ENCODE data around the gene WNT5A.

Gene WNT5A

DNA sequence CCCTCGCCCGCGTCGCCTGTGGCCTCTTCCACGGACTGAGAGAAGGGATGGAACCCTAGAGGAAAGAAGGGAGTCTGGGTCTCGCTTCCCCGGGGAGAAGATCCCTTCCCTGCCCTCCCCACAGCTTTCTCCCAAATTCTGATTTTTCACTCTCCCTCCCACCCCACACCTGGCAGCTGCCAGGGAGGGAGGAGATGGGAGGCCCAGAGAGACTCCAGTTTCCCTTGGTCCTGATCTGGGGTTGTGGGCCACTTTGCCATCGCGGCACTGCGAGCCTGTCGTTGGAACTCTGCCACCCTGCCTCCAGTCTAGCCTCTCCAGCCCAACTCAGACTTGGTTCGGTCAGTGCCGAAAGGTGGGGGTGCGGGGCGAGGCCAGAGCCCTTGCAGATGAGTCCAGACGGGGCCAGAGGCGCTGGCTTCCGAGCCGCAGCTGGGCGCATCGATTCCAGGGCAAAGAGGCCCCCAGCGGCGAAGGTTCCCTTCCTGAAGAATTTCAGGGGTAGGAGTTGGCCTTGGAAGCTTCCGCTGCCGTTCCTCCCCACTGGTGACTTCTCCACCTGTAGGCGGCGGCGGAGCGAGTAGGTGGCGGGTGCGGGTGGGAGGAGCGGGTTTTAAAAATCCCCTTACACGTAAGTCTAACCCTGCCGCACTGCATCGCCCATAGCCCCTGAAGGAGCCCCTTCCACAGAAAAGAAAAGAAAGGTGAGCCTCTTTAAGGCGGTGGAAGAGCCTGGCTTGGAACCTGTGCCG, 5.2 kb downstream of the WNT5A start:
- DNase-seq (ENCODE audit: low read depth in 2 of 2) = no peak

DNA sequence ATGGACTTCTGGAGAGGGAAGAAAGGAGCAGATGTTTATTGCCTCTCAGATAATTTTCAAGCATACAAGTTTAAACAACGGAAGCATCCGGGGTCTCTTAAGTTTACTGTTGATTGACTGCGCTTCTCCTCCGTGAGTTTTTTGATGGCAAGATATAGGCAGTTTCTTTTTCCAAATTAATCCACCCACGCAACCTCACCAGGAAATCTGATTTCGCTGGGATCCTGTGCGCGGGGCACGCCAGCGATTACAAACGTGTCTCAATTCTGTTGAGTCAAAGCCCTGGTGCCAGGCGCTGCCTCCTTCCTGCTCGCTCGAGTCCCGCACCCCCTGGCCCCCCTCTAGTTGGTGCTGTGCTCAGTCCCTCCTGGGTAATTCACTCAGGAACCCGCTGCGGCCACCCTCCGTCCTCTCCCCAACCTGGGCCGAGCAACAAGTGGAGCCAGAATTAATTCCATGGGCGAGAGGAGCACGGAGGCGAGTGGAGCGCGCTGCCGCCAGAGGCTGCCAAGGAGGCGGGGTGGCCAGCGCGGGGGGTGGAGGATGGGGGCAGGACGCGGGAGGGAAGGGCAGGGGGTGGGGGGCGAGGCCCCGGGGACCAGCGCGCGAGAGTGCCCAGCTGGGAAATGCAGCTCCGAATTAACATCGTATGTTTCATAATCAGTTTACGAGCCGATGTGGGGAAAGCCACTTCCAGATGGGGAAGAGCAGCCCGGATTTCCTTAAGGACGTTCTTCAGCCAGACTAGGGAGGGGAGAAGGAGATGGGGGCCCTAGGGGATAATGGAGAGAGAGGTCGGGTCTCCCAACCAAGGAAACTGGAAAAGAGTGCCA, 6.0 kb downstream of the WNT5A start:
- no peak for DNase-seq (ENCODE audit: low read depth in 2 of 2)

DNA sequence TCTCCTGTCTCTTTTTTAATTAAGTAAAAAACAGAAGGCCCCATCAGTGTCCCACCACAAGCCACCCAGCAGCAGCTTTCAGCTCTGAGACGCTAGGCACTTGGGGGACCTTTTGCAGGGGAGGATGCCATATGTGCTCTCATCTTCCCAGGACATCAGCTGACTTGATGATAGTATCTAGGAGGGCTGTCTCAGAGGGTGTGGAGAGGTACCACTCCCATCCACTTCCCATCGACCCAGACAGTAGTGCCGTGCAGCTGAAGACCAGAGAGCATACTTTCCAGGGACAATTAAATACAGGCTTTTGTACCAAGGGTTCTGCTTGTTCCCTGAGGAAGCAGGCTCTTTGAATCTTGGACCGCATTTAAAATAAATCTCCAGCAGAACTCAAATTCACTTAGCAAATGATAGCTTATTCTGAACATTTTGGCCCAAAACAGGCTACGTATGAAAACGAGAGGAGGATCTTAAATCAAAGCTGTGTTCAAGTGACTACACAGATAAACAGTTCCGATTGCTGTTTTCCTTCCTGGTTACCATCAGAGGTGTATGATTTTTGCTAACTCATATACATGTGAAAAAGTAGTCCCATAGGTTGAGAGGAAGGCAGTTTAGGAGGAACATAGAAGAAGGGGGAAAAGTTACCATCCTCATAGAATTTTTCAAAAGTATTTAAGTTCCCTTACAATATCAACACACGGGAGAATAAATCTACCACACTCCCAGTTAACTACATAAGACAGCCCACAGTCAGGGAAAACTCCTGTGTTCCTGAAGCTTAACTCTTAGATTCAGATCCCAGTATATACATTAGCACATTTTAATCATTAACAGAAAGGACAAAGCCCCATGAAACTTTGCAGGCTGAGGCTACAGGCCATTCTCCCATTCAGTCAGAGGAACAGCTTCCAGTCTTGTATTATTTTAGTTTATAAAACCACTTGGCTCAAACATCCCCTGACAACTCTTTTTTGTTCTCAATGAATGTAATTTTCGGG, 9.5 kb downstream of the WNT5A start:
- no peak for DNase-seq (ENCODE audit: low read depth in 2 of 2)

DNA sequence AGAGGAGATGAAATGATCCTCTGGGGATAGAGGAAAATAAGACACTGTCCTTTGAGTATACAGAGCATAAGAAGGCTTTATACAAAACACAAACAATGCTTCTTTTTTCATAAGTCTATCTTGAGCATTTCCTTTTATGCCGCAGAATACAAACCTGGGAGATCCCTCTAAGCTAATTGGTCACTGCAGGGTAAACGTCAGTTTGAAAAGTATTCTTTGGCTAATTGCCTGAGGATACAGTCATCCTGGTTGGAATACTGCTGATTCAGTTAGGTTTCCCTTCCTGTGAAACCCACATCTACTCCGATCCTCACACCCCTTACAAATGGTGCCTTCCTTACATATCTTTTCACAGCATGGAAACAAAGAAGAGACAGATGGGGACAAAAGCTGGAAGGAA, 10.6 kb downstream of the WNT5A start:
- no peak for DNase-seq (ENCODE audit: low read depth in 2 of 2)

DNA sequence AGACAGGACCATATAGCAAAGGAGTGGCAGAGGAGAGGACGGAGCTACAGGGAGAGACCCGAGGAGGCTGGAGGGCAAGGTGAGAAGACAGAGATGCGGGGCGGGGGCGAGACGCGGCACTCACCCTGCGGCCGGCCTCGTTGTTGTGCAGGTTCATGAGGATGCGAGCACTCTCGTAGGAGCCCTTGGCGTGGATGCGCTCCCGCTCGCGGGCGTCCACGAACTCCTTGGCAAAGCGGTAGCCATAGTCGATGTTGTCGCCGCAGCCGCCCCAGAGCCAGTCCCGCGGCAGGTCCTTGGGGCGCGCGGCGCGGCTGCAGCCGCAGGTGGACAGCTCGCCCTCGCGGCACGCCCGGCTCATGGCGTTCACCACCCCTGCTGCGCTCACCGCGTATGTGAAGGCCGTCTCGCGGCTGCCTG, 12.9 kb downstream of the WNT5A start:
- no peak for DNase-seq (ENCODE audit: low read depth in 2 of 2)

DNA sequence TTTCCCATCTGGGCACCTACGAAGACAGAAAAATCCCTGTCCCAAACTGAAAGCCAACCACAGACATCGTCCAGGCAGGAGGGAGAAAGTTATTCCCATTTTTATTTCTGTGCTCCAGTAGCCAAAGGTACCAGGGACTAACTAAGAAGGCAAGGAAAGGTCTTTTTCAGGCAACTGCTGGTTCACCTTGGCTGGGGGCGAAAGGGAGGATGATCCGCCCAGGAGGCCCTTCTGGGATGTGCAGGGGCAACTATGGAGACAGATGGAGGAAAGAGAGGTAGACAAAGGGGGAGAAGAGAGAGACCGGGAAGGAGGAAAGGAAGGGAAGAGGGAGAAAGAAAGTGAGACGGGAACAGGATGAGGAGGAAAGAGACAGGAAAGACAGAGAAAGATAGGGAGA, 13.3 kb downstream of the WNT5A start:
- DNase-seq (ENCODE audit: low read depth in 2 of 2) = no peak

DNA sequence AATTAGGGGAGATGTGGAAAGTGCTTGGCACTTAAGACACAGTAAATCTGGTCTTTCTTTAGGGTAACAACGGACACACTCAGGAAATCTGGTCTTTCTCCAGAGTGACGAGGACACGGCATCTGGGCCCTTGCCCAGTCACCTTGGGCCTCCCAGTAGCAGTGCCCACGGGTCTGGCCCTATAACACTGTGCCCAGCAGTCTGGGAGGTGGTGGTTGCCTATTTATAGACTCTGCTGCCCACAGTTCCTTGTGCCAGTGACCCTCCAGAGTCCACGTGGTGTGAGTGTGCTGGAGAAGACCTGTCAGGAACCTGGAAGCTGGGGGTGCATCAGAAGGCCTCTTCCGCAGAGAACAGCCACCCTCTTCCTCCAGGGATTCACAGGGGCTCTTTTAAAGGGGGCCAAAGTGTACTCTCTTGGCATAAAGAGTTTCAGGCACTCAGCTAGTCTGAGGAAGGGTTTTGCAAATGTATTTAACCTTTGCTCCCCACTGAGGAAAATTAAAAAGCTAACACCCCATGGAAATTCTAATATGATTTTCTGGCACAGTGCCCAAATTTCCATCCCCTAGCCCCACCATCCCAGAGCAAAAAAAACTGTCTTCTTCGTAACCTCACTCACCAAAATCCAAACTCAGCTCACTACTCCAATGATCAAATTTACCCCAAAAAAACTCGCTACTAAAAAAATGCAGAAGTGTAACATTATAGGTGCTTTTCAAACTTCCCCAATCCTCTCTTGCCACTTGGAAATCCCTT, 15.4 kb downstream of the WNT5A start:
- DNase-seq (ENCODE audit: low read depth in 2 of 2) = no peak

DNA sequence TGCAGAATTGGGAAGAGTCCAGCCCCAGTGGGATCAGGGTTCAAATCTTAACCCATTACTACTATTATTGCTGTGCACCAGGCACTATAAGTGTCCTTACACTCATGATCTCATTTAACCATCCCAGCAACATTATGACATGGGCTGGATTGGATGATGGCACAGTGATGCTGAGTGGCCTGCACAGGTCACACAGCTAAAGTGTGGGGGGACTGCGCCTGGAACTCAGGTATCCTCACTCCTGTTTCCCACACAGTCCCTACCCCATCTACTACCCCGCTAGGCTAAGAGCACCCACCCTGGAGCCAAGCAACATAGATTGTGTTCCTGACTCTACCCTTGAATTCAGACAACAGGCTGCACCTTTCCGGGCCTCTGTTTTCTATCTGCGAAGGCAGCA, 16.0 kb downstream of the WNT5A start:
- DNase-seq (ENCODE audit: low read depth in 2 of 2) = no peak

DNA sequence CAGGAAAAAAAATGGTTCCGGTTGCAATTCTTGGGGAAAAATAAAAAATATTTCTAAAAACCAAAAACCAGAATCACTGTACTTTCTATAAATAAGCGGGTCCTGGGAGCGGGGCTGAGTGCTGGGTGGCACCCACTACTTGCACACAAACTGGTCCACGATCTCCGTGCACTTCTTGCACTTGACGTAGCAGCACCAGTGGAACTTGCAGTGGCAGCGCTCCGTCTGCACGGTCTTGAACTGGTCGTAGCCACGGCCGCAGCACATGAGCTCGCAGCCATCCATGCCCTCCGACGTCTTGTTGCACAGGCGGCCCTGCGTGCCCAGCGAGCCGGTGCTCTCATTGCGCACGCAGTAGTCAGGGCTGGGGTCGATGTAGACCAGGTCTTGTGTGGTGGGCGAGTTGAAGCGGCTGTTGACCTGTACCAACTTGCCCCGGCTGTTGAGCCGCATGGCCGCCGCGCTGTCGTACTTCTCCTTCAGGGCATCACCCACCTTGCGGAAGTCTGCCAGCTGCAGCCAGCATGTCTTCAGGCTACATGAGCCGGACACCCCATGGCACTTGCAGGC, 17.1 kb downstream of the WNT5A start:
- DNase-seq (ENCODE audit: low read depth in 2 of 2) = no peak

DNA sequence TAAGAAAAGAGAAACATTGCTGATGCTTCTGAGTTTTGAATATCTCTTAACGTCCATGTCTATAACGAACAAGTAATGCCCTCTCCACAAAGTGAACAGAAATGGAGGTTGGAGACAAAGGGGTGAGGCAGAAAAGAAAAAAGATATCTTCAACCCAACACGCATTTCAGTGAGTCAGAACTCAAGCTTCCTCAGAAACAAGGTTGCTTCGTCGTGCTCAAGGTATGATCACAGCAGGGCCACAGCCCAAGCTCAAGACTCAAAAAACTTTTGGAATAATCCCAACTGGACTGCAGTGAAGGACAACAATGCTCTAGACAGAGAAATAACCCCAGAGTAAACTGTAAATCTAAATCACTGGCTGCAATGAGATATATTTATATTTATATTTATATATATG, 18.9 kb downstream of the WNT5A start:
- no peak for DNase-seq (ENCODE audit: low read depth in 2 of 2)

DNA sequence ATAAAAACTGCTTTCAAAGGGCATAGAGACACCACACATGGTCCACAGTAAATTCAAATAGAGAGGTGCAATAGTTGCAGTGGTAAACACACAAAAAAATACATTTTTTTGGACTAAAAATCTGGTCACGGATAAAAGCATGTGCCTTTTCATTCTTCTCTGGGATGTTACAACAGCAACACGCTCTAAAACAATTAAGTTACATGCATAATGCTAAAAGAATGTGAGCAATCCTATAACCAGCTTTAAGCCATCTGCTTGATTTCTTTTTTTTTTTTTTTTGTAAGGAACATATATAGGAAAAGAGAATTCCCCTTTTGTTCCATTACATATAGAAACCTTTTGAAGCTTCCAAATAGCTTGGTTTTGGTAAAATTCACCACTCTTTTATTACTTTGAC, 20.0 kb downstream of the WNT5A start:
- no peak for DNase-seq (ENCODE audit: low read depth in 2 of 2)

DNA sequence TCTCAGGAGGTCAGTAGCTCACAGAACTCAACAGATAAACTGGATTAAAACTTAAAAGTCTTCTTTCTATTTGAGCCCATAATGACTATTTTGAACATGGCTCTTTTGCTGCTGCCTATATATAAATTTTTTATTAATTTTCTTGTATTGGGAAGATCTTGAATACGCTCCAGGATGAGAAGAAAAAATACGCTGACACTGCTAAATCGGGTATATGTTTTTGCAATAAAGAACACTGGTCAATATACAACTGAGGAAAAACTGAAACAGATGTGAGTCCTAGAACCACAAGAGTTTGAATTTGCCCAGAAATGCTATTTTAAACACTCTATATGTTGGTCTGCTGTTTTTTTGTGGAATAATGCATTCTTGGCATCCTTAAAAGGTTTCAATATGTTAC, 20.6 kb downstream of the WNT5A start:
- no peak for DNase-seq (ENCODE audit: low read depth in 2 of 2)

DNA sequence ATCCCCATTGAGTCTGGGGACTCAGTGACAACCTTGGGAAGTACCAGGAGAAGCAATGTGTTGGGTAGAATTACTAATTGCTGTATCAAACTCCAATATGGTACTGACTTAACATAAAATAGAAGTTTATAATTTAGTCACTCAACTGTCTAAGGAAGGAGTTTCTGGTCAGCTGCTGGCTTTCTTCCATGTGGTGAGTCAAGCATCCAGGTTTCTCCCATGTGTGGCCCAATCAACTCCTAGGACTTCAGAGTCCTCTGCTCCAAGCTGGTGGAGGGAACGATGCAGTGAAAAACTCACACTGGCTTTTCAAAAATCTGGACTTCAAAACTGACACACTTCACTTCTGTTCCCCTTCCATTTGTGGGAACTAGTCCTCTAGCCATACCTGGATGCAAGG, 25.2 kb downstream of the WNT5A start:
- DNase-seq (ENCODE audit: low read depth in 2 of 2) = no peak

DNA sequence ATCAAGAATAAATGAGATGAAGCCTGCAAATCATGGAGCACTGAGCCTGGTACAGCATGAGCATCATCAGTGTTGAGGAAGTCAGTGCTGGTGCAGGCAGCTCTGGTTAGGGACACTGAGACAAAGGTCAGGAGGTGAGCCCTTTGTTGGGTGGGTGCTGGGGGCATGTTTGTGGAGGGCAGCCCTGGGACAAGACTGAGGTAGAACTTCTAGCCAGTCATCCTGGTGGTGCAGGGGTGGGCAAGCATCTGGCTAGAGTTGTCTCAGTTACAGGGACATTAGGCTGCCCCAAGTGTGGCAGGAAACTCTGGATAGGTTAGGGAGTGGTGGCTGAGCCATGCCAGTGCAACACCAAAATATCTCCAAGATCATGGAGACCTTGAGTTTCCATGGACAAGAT, 27.3 kb downstream of the WNT5A start:
- no peak for DNase-seq (ENCODE audit: low read depth in 2 of 2)

DNA sequence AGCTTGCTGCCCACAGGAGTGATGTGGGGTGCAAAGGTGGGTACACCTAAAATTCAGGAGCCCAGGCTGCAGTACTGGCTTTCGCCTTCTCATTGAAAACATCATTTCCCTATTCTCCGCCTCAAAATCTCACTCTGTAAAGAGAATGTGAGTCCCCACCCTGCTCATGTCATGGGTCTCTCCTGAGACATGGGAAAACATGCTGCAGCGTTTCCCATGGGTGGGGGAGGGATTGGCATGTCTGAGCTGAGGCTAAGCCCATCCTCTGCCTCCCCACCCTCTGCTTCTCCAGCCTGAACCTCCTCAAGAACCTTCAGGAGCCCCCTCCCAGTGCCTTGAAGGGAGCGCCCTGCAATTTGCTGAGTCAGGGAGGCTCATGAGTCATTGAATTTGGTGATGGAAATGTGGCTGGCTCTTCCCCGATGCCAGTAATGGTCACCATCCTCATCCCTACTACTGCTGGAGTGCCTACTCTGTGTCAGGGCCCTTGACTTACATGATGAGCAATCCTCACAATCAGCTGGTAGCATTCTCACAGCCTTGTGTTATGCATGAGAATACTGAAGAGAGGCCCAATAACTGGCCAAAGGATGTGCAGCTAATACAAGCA, 28.8 kb downstream of the WNT5A start:
- DNase-seq (ENCODE audit: low read depth in 2 of 2) = no peak

DNA sequence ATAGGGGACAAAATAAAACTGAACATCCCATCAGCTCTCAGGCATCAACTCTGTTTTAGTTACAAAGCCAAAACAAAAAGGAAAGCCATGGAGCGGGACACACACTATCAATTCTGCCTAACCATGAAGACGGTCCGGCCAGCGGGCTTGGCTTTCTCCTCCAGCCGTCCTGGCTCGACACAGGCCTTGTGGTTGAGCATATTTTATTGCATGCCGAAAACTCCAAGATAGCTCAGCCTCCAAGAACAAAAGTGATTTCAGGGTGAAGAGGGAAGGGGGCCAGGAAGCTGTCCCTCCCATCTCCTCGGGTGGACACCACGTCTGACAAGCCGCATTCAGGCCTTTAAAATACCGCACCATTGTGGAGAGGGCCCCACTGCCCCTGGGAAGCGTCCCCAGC, 31.2 kb downstream of the WNT5A start:
- DNase-seq (ENCODE audit: low read depth in 2 of 2) = no peak

DNA sequence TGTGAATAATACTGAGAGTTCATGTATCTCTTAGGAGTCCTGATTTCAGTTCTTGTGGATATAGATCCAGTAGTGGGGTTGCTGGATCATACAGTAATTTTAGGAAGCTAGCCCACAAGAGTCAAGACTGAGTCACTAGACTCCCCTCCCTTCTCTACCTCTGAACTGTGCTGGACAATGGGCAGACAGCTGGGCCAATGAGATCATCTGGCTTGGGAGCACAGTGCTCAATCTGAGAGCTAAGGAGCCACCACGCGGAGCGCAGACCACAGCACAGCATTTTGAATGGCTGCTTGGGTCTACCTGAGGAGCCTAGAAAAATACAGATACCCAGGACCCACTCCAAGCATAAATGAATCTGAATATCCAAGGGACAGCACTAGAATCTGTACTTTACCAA, 32.5 kb downstream of the WNT5A start:
- no peak for DNase-seq (ENCODE audit: low read depth in 2 of 2)

DNA sequence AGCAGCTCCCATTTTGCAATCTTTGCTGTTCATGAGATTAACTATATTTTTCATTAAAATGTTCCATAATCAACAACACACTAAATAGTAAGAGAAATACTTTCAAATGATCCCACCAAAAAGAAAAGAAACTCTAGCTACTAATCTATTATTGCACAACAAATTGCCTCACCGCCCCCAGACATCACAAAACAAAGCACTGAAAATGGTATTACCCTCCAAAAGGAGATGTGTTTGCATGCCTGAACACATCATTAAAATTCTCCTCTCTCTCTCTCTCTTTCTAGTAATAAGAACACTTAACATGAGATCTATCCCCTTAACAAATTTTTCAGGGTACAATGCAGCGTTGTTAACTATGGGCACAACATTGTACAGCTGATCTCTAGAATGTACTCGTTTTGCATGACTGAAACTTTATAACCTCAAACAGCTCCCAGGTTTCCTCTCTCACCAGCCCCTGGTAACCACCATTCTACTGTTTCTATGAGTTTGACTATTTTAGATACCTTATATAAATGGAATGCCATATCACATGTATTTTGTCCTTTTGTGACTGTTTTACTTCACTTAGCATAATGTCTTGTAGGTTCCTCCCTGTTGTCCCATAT, 33.1 kb downstream of the WNT5A start:
- no peak for DNase-seq (ENCODE audit: low read depth in 2 of 2)

DNA sequence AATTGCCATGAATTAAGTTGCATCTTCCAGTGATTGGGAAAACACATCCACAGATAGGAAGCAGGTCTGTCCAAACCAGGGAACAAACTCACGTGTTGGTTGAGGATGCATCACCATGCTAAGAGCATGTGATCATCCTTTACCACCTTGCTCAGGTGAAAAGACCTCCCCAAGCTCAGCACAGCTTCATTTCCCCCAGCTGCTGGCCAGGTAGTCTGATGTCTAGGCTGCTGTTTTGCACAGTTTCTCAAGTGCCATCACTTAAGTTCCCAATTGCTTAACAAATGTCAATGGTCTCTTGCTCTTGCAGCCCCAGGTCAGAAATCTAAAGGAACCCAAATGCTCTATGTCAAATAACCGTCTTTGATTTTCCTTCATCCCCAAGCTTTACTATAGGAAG, 34.2 kb downstream of the WNT5A start:
- no peak for DNase-seq (ENCODE audit: low read depth in 2 of 2)

DNA sequence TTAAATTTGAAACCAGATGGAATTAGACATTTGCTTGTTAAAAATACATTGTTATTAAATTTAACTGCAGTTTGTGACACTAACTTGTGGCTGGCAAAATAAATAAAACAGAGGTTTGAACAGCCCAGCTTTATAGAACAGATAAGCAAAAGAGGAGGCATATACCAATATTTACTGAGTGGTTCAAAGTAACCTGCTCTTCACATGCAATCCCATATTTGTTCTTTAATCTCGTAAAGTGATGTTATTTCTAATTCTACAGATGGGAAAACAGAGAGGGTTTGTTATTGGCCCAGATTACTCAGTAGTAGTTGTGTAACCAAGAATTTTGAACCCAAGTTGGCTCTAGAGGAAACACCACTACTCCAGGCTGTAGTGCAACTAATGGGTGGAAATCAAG, 37.6 kb downstream of the WNT5A start:
- no peak for DNase-seq (ENCODE audit: low read depth in 2 of 2)
